ENCODE measurements around the gene TBX15. TPM values are rescaled to one million over a fixed set of nuclear protein-coding genes. Genes with fewer than 3 reads are reported as not detected.

The TBX15 gene
- total RNA-seq, 2 donors from 2014 or later, result not detected

DNA sequence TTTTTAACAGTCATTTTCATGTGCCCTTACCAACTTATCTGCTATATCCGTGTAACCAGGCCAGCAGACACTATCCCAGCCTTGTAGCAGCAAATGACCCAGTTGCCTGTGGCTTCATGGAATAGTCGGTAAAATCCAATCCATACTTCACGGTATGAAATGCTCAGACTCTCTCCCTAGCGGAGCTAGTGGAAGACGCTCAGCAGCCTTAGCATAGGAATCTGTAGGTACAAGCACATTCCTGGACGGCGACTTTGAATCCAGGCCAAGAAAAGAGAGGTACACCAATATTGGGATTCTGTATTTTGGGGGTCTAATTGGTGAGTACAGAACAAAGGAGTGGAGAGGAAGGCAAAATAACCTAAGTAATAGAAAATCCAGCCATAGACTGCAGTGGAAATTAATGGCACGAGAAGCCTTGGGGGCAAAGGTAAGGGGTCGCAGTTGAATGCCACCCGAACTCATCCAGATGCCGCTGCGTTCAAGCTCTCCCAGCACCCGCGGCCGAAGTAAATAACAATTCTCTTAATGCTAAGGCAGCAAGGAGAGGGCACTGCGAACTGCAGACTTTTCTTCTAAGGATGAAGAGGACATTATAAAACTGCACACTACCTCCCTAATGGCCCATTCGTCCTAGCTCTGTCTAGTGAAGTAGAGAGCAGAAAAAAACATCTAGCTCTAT is 17.7 kb upstream of the TBX15 start:
- H3K27ac Mint-ChIP-seq, result peak overlapping the region in 1 of 2 donors; percentile 29
- ATAC-seq (no peak), DNase-seq (ENCODE audit: low spot score in 2 of 2) (no peak)
- H3K9me3 Mint-ChIP-seq, result peaks cover 4% of the 10 kb centered on the region in 2 donors
- peaks cover 18 to 50% of the 10 kb centered on the region in 2 donors for H3K36me3 Mint-ChIP-seq

DNA sequence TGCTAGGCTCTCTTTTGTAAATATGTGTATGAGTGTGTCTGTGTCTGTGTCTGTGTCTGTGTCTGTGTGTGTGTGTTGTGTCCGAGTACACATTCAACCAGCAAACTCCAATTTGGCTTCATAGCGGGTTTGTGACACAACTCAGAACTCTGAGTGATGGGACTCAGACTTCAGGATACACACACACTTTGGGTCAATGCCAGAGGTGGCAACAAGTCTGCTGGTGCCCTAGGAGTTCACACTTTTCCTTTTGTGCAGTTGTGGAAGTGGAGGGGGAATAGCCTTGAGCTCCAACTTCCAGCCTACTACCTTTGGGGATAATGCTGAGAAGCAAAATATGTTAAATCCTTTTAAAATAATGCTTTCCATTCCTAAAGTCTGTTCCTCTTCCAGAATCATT is 16.6 kb upstream of the TBX15 start:
- Mint-ChIP-seq H3K36me3 (peaks cover 18 to 50% of the 10 kb centered on the region in 2 donors), H3K9me3 (peaks cover 4% of the 10 kb centered on the region in 2 donors), H3K27ac (no peak overlapping the region)
- DNase-seq (ENCODE audit: low spot score in 2 of 2), result no peak
- ATAC-seq, result no peak

DNA sequence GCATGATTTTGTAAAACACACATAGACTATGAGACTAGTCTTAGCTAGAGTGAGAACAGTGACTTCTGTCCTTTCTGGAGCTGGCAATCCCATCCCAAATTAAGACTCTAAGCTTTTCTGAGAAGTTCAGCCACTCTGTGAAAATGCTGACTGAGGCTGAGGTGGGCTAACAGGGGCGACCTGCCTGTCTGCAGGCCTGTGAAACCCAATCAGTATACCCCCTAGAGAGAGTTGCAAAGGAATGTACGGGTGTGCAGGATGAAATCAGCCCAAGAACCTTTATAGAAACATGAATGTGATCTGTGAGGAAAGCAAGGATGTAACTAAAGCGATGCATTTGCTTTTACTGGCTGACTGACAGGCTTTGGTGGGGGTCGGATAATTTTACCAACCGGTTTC is 16.0 kb upstream of the TBX15 start:
- peaks cover 4% of the 10 kb centered on the region in 2 donors for H3K9me3 Mint-ChIP-seq
- ATAC-seq (no peak), DNase-seq (ENCODE audit: low spot score in 2 of 2) (no peak)
- no peak overlapping the region for H3K27ac Mint-ChIP-seq
- peaks cover 18 to 46% of the 10 kb centered on the region in 2 donors for H3K36me3 Mint-ChIP-seq

DNA sequence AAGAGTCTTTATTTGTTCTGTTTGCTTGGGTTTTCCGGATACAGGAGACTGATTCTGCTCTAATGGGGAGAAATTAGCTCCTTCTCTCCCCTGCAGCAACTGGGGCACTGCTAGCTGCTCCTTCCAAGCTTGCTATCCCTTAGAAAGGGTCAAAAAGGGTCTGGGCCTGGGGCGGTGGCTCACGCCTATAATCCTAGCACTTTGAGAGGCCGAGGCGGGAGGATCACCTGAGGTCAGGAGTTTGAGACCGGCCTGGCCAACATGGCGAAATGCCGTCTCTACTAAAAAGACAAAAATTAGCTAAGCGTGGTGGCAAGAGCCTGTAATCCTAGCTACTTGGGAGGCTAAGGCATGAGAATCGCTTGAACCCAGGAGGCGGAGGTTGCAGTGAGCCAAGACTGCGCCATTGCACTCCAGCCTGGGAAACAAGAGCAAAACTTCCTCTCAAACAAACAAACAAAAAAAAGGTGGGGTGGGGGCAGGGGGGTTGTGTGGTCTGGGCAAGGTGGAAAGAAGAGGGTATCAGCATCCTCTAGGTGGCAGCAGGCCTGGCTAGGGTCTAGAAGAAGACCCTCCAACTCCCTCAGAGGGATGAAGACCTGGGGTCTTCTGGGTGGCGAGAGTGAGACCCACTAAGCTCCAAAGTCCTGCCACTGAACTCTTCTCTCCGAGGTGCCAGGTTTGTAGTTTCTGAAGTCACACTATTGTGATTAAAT is 15.4 kb upstream of the TBX15 start:
- H3K27ac Mint-ChIP-seq, result no peak overlapping the region
- no peak for DNase-seq (ENCODE audit: low spot score in 2 of 2)
- H3K36me3 Mint-ChIP-seq, result peaks cover 15 to 41% of the 10 kb centered on the region in 2 donors
- peaks cover 4% of the 10 kb centered on the region in 2 donors for H3K9me3 Mint-ChIP-seq
- no peak for ATAC-seq

DNA sequence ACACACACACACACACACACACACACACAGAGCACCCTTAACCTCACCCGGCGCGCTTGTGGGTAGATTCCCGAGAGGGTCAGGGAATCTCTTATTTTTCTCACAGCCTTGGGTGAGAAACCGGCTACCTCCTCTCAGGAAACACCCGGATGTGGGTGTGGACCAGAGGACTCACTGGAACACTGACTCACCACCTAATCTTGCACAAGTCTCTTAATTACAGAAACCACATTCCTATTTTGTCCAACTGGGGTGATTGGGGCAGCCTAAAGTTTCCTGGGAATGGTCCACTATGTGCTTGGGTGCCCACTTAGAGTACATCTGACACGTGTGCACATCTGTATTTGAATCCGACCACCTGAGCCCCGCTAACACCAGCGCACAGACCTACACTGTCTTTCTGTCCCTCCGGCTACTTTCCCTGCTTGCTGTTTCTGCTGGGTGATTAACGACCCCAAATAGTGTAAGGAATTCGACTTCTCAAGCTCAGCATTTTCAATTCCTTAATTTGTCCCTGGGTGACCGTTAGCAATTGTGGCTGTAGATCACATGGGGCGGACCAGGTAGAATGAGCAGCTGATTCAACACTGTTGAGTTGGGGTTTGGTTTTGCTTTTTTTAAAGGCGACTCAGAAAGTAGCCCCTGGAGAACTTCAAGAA is 14.0 kb upstream of the TBX15 start:
- no peak for ATAC-seq
- peaks cover 12 to 42% of the 10 kb centered on the region in 2 donors for H3K36me3 Mint-ChIP-seq

DNA sequence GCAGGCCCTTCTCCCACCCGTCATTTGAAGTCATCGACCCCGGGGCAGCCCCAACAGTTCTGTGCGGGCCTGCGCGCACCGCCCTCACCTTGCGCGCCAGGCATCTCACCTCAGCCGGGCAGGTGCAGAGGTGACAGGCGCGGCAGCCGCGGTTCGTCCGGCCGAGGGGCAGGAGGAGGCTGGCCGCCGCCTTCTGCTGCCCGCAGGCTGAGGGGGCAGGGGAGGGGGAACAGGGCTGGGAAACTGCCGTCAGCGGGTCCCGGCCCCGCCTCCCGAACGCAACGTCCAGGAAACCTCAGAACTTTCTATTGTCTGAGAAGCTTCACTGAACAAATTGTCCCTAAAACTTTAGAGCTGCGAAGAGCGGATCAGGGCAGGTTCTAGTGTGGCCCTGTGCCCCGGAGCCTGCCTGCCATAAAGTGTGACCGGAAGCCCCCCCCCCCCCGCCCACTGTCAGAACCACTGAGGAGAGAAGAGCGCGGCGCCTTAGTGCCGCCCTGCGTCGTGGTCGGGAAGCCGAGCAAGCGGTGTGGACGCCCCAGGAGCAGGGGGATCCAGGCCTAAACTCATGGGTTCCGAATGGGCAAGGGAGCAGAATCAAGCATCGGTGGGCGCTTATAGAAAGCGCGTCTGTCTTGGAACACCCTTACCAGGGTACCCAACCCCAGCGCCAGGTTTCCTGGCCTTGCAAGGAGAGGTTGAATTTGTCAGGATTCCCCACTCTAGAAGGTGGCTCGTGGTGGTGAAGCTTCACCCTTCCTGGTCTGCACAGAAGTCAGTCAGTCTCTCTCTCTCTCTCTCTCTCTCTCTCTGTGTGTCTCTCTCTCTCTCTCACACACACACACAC is 13.3 kb upstream of the TBX15 start:
- Mint-ChIP-seq H3K36me3 (peaks cover 12 to 40% of the 10 kb centered on the region in 2 donors), H3K9me3 (peaks cover 4% of the 10 kb centered on the region in 2 donors), H3K27ac (no peak overlapping the region)
- ATAC-seq (no peak), DNase-seq (ENCODE audit: low spot score in 2 of 2) (peak in 1 of 2 donors; percentile 25)

More for the DNA sequence above, 14.0 kb upstream of the TBX15 start:
- peaks cover 4% of the 10 kb centered on the region in 2 donors for H3K9me3 Mint-ChIP-seq
- DNase-seq (ENCODE audit: low spot score in 2 of 2), result no peak
- no peak overlapping the region for H3K27ac Mint-ChIP-seq

DNA sequence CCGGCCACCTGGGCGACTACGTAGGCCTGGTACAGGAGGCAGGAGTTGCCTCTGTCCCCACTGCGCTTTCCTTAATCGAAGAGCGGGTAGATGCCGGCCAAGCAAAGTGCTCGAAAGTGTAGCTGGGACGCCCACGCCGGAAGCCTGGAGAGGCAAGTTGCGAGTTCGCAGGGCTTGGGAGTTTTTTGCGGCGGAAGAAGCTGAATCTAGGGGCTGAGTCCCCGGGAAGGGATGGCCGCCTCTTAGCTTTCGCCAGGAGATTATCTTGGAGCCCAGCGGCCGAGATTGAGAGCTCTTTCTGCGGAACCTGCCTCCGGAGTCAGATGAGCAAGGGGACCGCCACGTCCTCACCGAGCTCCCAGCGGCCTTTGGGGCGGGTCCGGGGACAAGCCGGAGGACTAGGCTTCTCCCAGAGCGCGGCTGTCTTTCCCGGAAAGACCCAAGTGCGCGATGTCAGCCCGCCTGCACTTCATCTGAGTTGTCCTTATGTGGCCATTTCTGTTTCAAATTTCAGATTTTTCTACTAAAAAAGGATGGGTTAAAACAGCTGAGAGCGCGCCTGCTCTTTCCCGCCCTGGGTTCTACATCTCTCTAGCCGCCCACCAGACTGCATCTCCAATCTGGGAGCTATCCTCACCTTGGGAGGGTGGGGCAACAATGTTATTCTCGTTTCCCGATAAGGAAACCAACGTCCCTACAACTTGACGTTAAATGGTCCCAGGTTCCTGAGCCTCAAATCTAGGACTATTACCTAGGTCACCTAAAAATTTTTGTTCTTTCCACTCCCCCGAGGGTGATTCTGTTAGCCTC is 12.4 kb upstream of the TBX15 start:
- DNase-seq (ENCODE audit: low spot score in 2 of 2), result no peak
- Mint-ChIP-seq H3K27ac (no peak overlapping the region), H3K9me3 (peaks cover under 1% of the 10 kb centered on the region in 2 donors), H3K36me3 (peaks cover 8 to 36% of the 10 kb centered on the region in 2 donors)
- ATAC-seq, result no peak

DNA sequence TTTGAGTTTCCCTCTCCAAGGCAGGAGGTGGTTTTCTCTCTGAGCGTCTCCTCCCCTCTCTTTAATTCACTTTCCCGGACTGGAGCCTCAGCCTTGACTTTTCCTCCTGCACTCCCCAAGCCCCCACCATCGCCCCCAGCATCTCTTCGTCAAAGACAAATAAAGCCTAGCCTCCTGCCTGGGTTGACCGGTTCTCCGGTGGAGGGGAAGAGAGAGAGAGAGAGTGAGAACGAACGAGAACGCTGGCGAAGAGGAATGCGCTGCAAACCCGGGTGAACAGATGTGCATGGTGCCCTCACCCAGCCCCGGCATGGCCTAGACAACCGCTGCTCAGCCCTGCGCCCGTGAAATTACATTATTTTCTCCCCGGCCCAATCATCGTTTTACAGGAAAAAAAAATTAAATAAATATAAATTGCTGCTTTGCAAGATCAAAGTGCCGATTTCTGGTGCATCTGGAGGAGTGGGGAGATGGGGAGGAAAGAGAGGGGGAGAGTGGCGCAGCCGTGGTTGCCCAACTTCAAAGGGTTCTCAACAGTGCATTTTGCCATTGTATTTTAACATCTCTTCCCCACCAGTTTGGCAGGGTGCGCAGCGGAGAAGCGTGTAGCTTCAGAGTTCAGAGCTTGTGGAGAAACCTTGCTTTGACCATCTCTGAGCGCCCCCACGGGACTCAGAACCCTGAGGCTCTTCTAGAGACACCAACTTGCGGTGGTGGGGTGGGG is 11.4 kb upstream of the TBX15 start:
- DNase-seq (ENCODE audit: low spot score in 2 of 2) (peak in 1 of 2 donors; percentile 21), ATAC-seq (no peak)
- Mint-ChIP-seq H3K9me3 (no peaks in the 10 kb centered on the region), H3K27ac (no peak overlapping the region), H3K36me3 (peaks cover 6 to 35% of the 10 kb centered on the region in 2 donors)

DNA sequence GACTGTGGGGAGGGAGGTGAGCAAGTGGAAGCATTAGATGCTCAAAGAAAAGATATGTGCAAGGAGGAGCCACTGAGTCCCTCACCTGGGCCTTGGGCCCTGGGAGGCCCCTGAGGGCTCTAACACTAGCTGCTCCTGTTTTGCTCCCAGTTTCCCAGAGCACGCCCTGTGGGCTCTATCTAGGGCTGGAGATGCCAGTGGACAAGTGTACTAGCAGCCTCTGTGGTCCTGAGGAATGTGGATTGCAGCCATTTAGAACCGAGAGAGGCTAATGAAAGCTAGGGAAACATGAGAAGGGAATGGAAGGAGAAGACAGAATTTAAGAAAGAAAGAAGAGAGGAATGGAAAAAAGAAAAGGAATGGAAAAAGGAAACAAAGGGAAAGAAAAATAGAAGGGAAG is 10.0 kb upstream of the TBX15 start:
- DNase-seq (ENCODE audit: low spot score in 2 of 2) (no peak), ATAC-seq (no peak)
- H3K9me3 Mint-ChIP-seq, result peaks cover 0 to 4% of the 10 kb centered on the region in 2 donors
- peaks cover 16 to 30% of the 10 kb centered on the region in 2 donors for H3K36me3 Mint-ChIP-seq
- H3K27ac Mint-ChIP-seq, result no peak overlapping the region

DNA sequence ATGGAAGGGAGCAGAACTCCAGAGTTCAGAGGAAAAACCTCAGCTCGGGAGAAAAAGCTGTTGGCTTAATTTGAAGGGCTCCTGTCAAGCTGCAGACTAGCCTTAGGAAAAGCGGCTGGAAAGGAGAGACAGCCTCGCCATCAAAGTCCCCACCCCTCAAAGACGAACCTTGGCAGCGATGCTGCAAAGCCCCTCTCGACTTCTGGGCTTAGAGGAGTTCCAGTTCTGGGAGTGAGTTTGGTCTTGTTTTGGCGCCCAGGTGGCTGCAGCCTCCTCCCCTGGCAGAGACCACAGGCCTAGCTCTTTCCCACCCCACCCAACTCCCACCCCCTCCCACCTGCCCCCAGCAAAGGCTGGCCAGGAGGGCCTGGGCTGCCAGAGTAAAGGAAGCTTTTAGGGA is 9.1 kb upstream of the TBX15 start:
- Mint-ChIP-seq H3K9me3 (peaks cover 2 to 4% of the 10 kb centered on the region in 2 donors), H3K36me3 (peaks cover 16 to 27% of the 10 kb centered on the region in 2 donors), H3K27ac (no peak overlapping the region)
- no peak for ATAC-seq
- DNase-seq (ENCODE audit: low spot score in 2 of 2), result no peak

DNA sequence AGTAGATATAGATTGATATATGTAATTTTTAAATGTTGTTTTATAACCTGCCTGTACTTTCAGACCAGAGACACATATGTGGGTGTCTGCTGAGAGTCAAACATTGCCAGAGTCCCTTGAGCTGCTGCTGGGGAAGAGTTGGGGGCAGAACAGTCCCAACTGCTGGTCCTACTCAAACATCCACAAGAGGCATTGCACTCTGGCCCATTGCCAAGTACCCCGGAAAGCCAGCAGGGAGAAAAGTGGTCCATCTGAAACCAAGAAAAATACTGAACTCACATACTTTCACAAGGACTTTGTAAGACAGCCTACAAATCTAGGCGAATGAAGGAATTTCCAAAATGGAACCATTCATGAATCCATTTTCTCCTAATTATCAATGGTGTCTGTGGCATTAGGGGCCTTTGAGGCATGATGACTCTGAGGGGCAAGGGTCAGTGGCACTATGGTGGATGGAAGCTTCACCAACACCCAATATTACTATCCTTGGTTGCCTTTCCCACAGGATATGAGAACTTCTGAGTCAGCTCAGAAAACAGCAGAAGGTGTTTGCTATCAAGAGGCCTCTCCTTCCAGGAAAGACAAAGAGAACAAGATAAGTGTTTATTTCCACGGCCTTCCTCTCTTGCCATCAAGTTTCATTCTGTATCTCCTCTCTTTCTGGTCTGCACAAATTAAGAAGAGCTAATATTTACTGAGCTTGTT is 7.3 kb upstream of the TBX15 start:
- H3K36me3 Mint-ChIP-seq, result peaks cover 21 to 32% of the 10 kb centered on the region in 2 donors
- no peak overlapping the region for H3K27ac Mint-ChIP-seq
- ATAC-seq (no peak), DNase-seq (ENCODE audit: low spot score in 2 of 2) (no peak)
- H3K9me3 Mint-ChIP-seq, result peaks cover 4% of the 10 kb centered on the region in 2 donors

DNA sequence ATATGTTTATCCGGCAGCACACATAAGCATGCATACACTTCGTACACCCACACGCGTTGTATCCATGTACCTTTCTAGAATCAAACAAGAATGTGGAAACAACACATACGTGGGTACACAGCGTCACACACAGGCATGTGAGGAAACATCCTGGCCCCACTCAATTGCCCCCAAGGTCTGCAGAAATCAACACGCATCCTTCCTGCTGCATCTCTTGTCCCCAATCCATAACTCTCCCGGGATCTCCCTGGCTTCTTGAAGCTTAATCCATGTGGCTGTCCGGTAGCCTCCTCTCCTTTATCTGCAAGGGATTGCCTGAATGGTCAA is 5.5 kb upstream of the TBX15 start:
- no peak for ATAC-seq
- peaks cover 29 to 35% of the 10 kb centered on the region in 2 donors for H3K36me3 Mint-ChIP-seq
- H3K9me3 Mint-ChIP-seq, result peaks cover 4% of the 10 kb centered on the region in 2 donors
- no peak for DNase-seq (ENCODE audit: low spot score in 2 of 2)
- H3K27ac Mint-ChIP-seq, result no peak overlapping the region

DNA sequence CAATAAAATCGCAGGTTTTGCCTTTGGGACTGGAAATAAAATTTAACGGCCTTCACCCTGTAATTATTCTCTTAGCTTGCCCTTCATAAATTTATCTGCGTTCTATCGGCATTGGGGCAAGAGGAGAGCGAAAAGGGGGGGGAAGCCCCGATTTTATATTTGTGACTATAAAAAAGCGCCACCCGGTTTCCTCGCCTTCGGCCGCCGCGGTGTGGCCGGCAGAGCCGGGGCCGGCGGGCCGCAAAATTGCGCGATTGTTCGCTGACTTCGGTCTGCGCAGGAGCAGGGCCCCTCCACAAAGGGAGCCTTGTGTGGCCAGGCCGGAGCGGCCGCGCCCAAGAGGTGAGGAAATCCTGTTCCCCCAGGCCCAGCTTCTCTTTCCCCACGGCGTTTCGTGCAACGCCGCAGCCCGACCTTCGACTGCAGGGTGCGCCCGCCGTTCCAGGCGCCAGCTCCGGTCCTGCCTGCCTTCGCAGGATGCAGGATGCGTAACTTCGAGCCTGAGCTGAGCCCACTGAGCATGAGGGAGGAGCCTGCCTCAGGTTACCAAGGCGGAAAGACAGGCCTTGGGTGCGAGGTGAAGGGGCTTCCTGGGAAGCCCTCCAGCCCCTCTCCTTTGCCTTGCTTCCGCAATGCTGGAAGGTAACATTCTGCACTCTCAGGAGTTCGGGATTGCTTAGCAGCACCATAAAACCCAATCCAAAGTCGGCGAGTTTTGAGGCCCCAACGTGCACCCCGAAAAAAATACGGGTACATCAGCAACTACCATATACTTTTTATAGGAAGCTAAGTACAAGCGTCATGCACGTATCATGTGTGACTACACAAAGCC is 4.9 kb upstream of the TBX15 start:
- DNase-seq (ENCODE audit: low spot score in 2 of 2) (no peak), ATAC-seq (no peak)
- H3K9me3 Mint-ChIP-seq, result peaks cover 4% of the 10 kb centered on the region in 2 donors
- H3K27ac Mint-ChIP-seq, result no peak overlapping the region
- peaks cover 35 to 36% of the 10 kb centered on the region in 2 donors for H3K36me3 Mint-ChIP-seq

DNA sequence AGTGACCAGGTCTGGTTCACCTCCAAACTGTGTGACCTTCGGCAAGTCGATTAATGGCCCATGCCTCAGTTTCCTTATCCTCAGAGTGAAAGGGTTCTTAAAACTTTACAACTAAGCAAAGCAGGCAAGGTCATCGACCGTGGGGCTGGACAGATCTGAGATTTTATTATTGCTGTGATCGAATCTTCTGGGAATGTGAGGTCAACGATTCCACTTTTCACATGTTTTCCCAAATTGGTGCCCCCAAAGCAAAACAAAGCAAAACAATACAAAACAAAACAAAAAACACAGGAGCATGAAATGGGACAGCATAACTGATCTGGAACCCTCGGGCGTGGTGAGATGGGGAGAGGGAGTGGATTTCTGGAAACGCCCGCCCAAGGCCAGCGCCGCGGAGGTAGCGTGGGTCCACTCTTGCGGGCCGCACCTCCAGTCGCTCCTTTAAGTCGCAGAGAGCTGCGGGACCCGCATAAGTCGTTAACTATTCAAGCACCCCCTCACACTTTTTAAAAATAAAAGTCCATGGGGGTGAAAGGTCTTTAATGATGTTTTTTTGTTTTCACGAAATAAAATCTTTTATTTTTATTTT is 4.2 kb upstream of the TBX15 start:
- no peak for ATAC-seq
- peaks cover 32 to 35% of the 10 kb centered on the region in 2 donors for H3K36me3 Mint-ChIP-seq
- no peak for DNase-seq (ENCODE audit: low spot score in 2 of 2)
- peaks cover 4% of the 10 kb centered on the region in 2 donors for H3K9me3 Mint-ChIP-seq
- H3K27ac Mint-ChIP-seq, result peak overlapping the region in 1 of 2 donors; percentile 87
